Measurements from ENCODE around the gene HS1BP3.

- TF ChIP-seq CTCF (IDR thresholded peaks at IDR 0.05 in 4 of 5, conservative IDR thresholded peaks at IDR 0.05 in 1 of 5), result no peak
- no peak for TF ChIP-seq POLR2A (IDR thresholded peaks at IDR 0.05)
Measured at GRCh38 chr2:20677301-20678085, 26.6 kb upstream of the HS1BP3 start.

All from gastrocnemius medialis (tissue), 4 donors.